HG03060 (cell line): ENCODE results near the gene SMG5.
"Not testable (repeated sequence)": the region's sequence is repeated elsewhere in the genome, so short reads cannot be mapped to it uniquely, and the experiment has no call there.

Experiments used
- ATAC-seq: cut with Tn5 transposase; IDR thresholded peaks from one replicate; pipeline ENCODE4 v1.9.1; 2021; ENCODE audit warnings: low read depth, moderate number of reproducible peaks; ENCODE audit not compliant: unreplicated experiment

SMG5 gene, protein sequence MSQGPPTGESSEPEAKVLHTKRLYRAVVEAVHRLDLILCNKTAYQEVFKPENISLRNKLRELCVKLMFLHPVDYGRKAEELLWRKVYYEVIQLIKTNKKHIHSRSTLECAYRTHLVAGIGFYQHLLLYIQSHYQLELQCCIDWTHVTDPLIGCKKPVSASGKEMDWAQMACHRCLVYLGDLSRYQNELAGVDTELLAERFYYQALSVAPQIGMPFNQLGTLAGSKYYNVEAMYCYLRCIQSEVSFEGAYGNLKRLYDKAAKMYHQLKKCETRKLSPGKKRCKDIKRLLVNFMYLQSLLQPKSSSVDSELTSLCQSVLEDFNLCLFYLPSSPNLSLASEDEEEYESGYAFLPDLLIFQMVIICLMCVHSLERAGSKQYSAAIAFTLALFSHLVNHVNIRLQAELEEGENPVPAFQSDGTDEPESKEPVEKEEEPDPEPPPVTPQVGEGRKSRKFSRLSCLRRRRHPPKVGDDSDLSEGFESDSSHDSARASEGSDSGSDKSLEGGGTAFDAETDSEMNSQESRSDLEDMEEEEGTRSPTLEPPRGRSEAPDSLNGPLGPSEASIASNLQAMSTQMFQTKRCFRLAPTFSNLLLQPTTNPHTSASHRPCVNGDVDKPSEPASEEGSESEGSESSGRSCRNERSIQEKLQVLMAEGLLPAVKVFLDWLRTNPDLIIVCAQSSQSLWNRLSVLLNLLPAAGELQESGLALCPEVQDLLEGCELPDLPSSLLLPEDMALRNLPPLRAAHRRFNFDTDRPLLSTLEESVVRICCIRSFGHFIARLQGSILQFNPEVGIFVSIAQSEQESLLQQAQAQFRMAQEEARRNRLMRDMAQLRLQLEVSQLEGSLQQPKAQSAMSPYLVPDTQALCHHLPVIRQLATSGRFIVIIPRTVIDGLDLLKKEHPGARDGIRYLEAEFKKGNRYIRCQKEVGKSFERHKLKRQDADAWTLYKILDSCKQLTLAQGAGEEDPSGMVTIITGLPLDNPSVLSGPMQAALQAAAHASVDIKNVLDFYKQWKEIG

DNA sequence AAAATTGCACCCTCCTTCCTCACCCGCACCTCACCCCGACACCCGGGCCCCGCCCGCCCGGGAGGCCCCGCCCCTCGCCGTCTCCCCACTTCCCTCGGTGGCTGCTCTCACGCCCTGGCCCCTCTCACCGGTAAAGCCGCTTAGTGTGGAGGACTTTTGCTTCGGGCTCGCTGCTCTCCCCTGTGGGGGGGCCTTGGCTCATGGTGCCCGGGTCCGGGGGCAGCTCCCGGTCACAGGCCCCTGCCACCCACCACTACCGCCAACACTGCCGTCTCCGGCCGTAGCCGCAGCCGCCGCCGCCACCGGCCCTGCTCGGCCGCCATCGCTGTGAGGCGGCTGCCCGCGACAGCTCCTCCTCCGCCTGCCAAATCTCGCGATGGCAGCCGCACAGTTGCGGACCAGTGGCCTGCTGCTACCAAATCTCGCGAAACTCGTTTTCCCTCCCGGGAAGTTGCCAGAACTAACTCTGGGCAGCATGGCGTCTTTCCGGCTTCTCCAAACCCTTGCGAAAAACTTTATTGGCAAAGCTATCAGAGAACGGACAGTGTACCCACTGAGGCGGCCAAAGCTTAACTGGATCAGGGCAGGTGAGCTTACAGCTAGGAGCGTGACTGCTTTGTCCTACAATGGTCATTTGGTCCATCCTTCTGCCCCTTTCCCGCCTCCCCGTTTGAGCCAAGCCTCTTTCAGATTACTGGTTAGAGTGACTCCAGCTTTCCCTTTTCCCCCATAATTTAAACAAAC is at the start of gene SMG5:
Gene SMG5, minus strand, starts transcription at position 347 of the 744 bp plus-strand sequence. Its CDS starts 145 bp downstream, at position 202.
- peak; percentile 68 for ATAC-seq

DNA sequence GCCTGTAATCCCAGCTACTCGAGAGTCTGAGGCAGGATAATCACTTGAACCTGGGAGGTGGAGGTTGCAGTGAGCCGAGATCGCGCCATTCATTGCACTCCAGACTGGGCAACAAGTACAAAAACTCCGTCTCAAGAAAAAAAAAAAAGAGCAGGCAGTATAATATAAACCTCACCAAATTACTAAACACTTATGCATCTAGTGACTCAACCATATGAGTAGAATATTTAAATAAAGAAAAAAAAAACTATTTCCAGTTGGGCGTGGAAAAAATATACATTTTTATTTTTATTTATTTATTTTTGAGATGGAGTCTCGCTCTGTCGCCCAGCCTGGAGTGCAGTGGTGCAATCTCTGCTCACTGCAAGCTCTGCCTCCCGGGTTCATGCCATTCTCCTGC is 40.6 kb upstream of the SMG5 start:
- not testable (repeated sequence) for ATAC-seq

DNA sequence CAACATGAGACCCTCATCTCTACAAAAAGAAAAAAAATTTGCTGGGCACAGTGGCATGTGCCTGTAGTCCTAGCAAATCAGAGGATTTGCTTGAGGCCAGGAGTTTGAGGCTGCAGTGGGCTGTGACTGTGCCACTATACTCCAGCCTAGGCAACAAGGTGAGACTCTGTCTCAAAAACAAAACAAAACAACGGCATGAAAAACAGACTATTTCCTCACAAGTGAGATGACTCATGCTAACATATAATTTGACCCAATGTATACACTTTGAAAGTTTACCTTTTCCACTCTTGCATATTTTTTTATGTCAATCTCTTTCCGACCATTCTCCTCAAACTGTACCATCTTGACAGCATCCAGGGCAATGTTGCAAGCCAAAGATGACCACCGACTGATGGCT is 37.9 kb upstream of the SMG5 start:
- no peak for ATAC-seq

DNA sequence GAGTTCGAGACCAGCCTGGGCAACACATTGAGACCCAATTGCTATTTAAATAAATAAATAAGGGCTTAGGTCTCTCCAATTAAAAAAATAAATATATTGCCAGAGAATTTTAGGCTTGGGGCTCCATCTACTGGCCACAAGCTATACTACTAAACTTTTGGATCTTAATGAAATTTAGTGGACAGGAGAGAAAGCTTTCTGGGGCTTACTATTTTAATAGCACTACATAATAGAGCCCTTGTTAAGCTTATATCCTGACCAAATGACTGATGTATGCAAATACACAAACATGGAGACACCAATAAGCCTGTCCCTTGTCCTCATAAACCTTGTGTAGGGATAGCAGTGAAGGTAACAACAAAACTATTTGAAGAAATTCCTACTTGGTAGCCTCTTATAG is 37.0 kb upstream of the SMG5 start:
- ATAC-seq: no peak

DNA sequence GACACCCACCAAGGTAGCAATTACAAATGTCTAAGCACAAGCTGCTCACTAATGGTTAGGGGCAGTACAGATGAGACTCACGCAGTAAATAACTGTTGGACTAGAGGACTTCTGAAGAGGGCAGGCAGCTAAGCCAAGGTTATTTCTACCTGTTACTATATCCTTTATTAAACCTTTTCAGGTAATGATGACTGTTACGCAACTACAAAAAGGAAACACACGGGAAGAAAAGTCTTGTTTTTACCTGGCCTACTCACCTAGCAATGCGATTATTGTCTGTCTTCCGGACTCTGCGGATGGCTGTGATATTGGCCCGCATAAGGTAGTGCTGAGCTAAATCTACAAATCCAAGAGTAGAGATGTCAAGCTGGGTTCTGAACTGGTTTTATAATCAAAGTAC is 34.3 kb upstream of the SMG5 start:
- ATAC-seq: no peak

DNA sequence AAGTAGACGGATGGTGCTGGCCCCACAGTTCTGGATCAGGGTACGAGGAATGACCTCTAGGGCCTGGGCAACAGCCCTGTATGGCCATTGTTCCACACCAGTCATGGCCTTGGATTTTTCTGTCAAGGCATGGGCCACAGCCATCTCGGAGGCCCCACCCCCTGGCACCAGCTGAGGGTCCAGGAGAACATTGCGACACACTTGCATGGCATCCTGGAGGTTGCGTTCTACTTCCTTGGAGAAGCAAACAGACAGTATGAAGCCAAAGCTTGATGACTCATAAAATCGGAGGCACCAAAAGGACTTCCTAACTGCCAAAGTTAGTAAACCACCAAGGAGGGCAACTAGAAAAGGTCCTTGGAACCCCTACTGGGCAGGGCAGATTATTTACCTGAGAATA is 28.3 kb upstream of the SMG5 start:
- ATAC-seq: no peak

DNA sequence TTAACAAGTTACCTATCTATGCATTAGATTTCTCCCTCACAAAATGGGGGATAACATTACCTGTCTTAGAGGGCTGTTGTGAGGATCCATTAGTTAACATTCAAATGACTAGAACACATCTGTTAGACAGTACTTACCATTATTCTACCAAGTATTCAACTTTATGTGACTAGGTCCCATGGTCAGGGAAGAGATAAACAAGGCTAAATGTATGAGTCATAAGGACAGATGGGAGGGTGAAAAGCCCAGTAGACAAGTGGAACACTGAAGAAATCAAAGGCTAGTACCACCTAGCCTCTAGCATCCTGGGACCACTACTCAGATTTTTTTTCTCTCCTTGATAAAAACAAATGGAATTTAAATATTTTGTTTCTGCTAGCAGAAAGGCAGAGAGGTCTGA is 25.5 kb upstream of the SMG5 start:
- ATAC-seq: no peak

DNA sequence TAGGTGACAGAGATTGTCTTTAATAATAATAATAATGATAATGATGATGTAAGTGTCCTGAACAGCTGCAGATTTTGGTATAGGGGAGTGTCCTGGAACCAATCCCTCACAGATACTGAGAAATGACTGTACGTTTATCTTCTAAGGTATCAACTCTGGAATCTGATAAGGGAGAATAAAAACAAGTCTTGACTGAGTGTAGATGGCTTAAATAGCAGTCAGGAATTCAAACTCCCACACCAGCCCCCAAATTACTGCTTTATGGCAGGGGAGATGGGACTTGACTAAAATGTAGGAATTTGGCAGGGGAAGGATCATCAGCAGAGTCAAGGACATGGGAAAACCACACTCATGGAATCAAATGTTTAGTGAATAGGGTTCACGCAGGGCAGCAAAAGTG is 22.6 kb upstream of the SMG5 start:
- ATAC-seq: no peak

DNA sequence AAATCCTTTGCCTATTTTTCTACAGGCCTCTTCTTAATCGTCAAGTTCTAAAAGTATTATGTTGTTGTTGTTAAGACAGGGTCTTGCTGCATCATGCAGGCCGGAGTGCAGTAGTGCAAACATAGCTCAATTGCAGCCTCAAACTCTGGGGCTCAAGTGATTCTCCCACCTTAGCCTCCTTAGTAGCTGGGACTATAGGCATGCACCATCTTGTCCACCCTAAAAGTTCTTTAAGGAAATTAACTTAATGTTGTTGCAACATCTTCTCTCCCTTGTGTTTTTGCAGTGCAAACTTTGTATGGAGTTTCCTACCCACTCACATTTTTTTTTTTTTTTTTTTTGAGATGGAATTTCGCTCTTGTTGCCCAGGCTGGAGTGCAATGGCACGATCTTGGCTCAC is 20.6 kb upstream of the SMG5 start:
- no peak for ATAC-seq

DNA sequence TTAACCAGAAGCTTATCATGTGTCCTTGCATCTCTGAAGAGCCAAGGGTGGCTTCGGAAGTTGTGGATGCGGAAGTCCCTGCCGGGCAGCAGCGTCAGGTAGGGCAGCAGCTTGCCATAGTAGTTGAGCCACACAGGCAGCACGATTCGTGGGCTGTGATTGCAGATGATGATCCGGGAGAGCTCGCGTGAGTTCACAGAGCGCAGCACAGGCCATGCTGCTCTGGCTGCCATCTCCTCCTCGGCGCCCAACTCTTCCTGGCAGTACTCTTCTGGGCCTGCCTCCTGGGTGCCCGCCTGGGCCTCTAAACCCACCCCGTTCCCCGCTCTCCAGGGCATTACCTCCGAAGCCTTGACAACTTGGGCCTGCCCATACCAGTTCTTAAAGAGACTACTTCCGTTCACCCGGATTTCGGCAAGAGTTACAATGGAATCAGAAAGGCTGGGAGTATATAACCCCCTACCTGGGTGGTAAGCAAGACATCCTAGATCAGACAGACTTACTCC is 16.3 kb upstream of the SMG5 start, which contains the start of gene VHLL:
Gene VHLL, minus strand, starts transcription at position 456 of the 506 bp plus-strand sequence. Its CDS starts 118 bp downstream, at position 338.
- no peak for ATAC-seq

DNA sequence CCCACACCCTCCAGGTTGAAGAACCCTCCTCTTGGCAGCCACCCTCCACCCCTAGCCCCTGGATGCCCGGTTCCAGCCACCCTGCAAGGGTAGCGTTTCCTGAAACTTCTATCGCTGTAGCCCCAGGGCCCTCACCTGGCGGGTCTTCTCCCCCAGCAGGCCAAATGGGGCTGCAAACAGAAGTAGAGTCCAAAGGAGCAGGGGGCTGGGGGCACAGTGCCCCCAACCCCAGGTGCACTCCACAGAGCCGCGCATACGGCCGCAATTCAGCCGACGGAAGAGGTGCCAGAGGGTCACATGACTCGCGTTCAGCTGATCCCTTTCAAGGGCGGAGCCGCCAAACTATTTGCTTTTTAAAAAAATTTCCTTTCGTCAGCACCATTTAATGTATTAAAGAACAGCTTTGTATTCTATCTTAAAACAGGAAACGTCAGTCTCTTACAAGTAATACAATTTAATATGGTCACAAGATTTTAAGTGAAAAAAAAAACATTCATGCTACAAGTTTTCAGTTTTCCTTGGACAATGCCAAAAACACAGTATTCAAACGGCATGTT is 12.8 kb upstream of the SMG5 start, which contains the start of gene GLMP:
Gene GLMP, minus strand, starts transcription at position 289 of the 557 bp plus-strand sequence. Its CDS starts 34 bp downstream, at position 255.
- no peak for ATAC-seq

DNA sequence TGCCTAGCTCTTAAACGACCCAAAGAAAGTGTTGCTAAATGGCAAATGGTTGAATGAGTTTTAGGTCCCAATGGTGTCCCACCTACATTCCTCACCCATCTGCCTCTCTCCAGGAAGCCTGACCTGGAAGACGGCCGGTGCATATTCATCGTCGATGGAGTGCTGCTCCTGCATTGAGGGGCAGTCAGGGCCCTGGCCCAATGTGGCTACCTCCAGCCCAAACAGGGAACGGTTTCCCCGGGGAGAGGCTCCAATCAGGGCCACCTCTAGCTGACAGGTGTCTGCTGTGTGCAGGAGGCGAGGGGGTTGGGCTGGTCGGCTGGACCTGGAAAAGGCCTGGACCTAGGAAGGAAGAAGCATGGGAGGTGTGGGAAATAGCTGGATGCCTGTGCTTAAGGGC is 11.3 kb upstream of the SMG5 start:
- ATAC-seq: no peak

DNA sequence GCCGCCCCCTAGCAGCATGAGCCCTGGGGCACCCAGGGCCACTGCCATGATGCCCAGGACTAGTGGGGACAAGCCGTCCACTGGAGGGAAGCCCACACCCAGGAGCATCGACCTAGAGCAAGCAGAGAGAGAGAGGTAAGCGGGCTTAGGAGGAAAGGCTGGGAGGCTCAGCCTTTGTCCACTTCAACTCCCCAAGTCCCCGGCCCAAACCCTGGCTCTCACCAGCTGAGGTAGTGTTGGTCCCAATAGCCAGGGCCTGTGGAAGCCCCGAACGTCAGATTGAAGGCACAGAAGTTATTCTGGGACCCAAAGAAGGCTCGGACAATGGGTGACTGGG is 10.4 kb upstream of the SMG5 start:
- ATAC-seq: no peak

DNA sequence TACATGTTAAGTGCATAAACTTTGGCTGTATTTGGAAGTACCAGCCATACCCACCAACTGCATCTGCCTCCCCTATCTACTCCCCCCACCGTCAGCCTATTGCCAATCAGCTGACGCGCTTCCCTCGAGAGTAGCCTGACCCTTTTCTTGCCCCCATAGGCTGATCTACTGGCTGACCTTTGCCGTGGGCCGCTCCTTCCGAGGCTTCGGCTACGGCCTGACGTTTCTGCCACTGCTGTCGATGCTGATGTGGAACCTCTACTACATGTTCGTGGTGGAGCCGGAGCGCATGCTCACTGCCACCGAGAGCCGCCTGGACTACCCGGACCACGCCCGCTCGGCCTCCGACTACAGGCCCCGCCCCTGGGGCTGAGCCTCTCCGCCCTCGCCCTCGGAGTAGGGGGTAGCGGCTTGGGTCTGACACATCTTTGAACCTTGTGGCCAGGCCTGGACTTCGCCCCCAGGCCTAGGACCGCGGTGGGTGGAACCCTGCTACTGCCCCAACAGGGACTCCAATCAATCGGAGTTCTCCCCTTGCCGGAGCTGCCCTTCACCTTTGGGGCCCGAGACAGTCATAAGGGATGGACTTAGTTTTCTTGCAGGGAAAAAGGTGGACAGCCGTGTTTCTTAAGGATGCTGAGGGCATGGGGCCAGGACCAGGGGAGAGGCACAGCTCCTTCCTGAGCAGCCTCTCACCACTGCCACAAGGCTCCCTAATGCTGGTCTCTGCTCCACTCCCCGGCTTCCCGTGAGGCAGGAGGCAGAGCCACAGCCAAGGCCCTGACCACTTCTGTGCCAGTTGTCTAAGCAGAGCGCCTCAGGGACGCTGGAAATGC is 8.8 kb upstream of the SMG5 start:
- no peak for ATAC-seq

DNA sequence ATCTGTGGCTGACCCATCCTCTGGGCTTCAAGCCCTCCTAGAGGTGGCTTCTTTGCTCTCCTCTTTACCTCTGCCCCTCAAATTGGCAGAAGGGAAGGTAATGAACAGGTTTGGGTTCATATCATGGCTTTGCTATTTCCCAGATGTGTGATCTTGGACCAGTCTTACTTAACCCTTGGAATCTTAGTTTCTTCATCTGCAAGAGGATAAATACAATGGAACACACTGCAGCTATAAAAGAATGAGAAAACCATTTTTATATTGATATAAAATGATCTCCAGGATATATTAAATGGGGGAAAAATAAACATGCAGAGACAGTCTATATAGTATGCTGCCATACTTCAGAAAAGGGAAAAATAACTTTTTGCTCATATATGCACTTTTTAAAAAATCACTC is 7.2 kb upstream of the SMG5 start:
- ATAC-seq: no peak

DNA sequence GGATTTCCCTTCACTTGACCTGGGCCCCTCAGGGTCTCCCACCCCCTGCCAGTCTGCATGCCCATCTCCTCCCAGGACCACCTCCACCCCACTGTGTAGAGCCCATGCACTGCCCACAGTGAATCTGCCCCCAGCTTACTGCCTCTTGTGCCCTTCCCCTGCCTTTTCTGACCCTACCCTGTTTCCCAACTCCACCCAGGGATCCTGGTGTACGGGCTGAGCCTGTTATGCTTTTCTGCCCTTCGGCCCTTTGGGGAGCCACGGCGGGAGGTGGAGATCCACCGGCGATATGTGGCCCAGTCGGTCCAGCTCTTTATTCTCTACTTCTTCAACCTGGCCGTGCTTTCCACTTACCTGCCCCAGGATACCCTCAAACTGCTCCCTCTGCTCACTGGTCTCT is 3.4 kb upstream of the SMG5 start:
- ATAC-seq: no peak

DNA sequence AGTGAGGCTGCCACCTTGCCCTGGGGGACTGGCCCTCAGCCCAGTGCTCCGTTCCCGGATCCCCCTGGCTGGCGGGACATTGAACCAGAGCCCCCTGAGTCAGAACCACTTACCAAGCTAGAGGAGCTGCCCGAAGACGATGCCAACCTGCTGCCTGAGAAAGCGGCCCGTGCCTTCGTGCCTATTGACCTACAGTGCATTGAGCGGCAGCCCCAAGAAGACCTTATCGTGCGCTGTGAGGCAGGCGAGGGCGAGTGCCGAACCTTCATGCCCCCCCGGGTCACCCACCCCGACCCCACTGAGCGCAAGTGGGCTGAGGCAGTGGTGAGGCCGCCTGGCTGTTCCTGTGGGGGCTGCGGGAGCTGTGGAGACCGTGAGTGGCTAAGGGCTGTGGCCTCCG is 2.8 kb upstream of the SMG5 start:
- ATAC-seq: no peak

DNA sequence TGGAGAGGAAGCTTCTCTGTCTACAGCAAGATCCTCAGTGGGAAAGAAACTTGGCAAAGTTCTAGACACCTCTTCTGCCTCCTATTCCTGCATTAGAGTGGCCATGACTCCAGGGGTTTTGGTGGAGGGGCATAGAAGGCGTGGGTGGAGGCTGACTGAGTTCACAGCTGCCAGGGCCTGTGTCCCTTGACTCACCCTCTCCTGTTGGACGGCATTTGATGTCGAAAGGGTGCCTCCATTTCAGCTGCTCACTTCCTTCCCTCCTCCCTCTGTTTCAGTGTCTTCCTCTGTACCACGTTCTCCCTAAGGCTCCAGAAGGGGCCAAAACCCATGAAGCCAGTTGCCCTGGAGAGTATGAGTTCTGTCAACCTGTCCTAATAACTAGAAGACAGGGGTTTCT is 2.1 kb upstream of the SMG5 start:
- ATAC-seq: no peak

DNA sequence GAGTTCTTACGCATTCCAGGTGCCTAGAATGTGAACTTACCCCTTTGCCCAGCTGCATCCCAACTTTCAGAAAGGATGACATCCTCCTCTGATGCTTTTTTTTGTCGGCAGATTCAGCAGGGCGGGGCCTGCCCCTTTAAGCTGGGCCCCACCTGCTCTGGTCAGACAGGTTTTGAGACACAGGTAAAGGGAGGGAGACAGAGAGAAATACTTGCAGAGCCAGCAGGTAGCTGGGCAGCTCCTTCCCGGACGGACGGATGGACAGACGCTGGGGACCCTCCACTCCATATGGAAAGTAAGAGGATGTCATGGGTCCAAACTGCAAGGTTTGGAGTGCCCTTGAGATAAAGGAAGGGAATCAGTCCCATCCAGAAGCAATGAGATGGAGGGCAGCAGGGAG is 1.5 kb upstream of the SMG5 start, which contains the start of gene TMEM79:
Gene TMEM79, plus strand, starts transcription at position 214 of the 400 bp plus-strand sequence. CDS start 902 bp downstream, outside the sequence.
- no peak for ATAC-seq
